Myocyte (in vitro differentiated cells): ENCODE data around the gene PLA2G4A. TPM values are rescaled to one million over a fixed set of nuclear protein-coding genes. Genes with fewer than 3 reads are reported as not detected.
"Not testable (repeated sequence)": the region's sequence is repeated elsewhere in the genome, so short reads cannot be mapped to it uniquely, and the experiment has no call there.

Experiments
- DNase-seq: peaks from one replicate; pipeline ENCODE4 v3.0.0-alpha.2; 2012; ENCODE audit warnings: low read depth
- total RNA-seq: library from RNA; depleted of rRNA; stranded (reverse); fragments of >200 nt; gene quantifications from 2 replicates; pipeline ENCODE4 v1.2.3, GENCODE V29; 2014

PLA2G4A gene
- total RNA-seq, 1 donor from 2014 or later = not detected

GRCh38 chr1:186917106-186917786, 88.5 kb downstream of the PLA2G4A start:
- DNase-seq = not testable (repeated sequence)

GRCh38 chr1:186921386-186921785, 92.6 kb downstream of the PLA2G4A start:
- DNase-seq = not testable (repeated sequence)

- not testable (repeated sequence) for DNase-seq
These were observed 94.1 kb downstream of the PLA2G4A start for GRCh38 chr1:186922814-186923213.

- no peak for DNase-seq
These were observed 94.7 kb downstream of the PLA2G4A start for GRCh38 chr1:186923486-186923885.

GRCh38 chr1:186925881-186926669, 97.3 kb downstream of the PLA2G4A start:
- DNase-seq = no peak

GRCh38 chr1:186927884-186928283, 99.1 kb downstream of the PLA2G4A start:
- no peak for DNase-seq

GRCh38 chr1:186930238-186930637, 101.5 kb downstream of the PLA2G4A start:
- DNase-seq = no peak

GRCh38 chr1:186937016-186937670, 108.4 kb downstream of the PLA2G4A start:
- no peak for DNase-seq

GRCh38 chr1:186943891-186944686, 115.3 kb downstream of the PLA2G4A start:
- DNase-seq = no peak

- DNase-seq = no peak
These were observed 116.4 kb downstream of the PLA2G4A start for GRCh38 chr1:186945146-186945545.

- DNase-seq = no peak
These were observed 119.8 kb downstream of the PLA2G4A start for GRCh38 chr1:186948535-186948934.

- DNase-seq = no peak
These were observed 120.4 kb downstream of the PLA2G4A start for GRCh38 chr1:186949173-186949572.

- DNase-seq = no peak
These were observed 121.8 kb downstream of the PLA2G4A start for GRCh38 chr1:186950547-186950946.

- DNase-seq = no peak
These were observed 125.1 kb downstream of the PLA2G4A start for GRCh38 chr1:186953876-186954275.

- DNase-seq = no peak
These were observed 128.6 kb downstream of the PLA2G4A start for GRCh38 chr1:186957314-186957713.

GRCh38 chr1:186958520-186958919, 129.8 kb downstream of the PLA2G4A start:
- no peak for DNase-seq

GRCh38 chr1:186960861-186961260, 132.1 kb downstream of the PLA2G4A start:
- DNase-seq = no peak

GRCh38 chr1:186965847-186966246, 137.1 kb downstream of the PLA2G4A start:
- no peak for DNase-seq

GRCh38 chr1:186966456-186966855, 137.7 kb downstream of the PLA2G4A start:
- DNase-seq = no peak

GRCh38 chr1:186967656-186968394, 139.1 kb downstream of the PLA2G4A start:
- DNase-seq = no peak

GRCh38 chr1:186974774-186975181, 146.0 kb downstream of the PLA2G4A start:
- no peak for DNase-seq
